GM23338 (cell line): ENCODE measurements around the gene FMNL1. TPM values are rescaled to one million over a fixed set of nuclear protein-coding genes. Genes with fewer than 3 reads are reported as not detected.

Experiments
- ATAC-seq: fragments of 200-7000 bp; cut with Tn5 transposase; 3 replicates; pipeline ENCODE4 v1.9.1; 2020
- DNase-seq: peaks from one replicate; pipeline ENCODE4 v3.0.0-alpha.2; 2015; ENCODE audit warnings: low spot score
- H2AFZ ChIP-seq: fragments of 200-600 bp; sonication (generic); 2 replicates; pipeline ENCODE4 v1.8.0; 2016; ENCODE audit warnings: antibody characterized with exemption, mild to moderate bottlenecking, moderate library complexity
- H3F3A ChIP-seq: fragments of 200-600 bp; sonication (generic); replicated peaks from 2 replicates; pipeline ENCODE4 v1.8.0; 2017; ENCODE audit warnings: antibody characterized with exemption, mixed run types, low read depth
- H3K27ac ChIP-seq: fragments of 200-600 bp; sonication (generic); 2 replicates; pipeline ENCODE4 v1.6.1; 2016; ENCODE audit warnings: low read depth
- H3K27me3 ChIP-seq: fragments of 200-600 bp; sonication (generic); 2 replicates; pipeline ENCODE4 v1.8.0; 2016; ENCODE audit warnings: mild to moderate bottlenecking, mixed run types, moderate library complexity; ENCODE audit not compliant: insufficient read depth
- H3K36me3 ChIP-seq: fragments of 200-600 bp; sonication (generic); 2 replicates; pipeline ENCODE4 v1.8.0; 2016; ENCODE audit warnings: mild to moderate bottlenecking; ENCODE audit not compliant: insufficient read depth
- H3K4me1 ChIP-seq: fragments of 200-600 bp; sonication (generic); 2 replicates; pipeline ENCODE4 v1.8.0; 2016; ENCODE audit warnings: mild to moderate bottlenecking, moderate library complexity; ENCODE audit not compliant: insufficient read depth
- H3K4me2 ChIP-seq: fragments of 200-600 bp; sonication (generic); 2 replicates; pipeline ENCODE4 v1.7.1; 2017; ENCODE audit warnings: mixed run types
- H3K4me3 ChIP-seq: fragments of 200-600 bp; sonication (generic); 2 replicates; pipeline ENCODE4 v1.6.1; 2016; ENCODE audit warnings: mixed run types
- H3K79me2 ChIP-seq: fragments of 200-600 bp; sonication (generic); replicated peaks from 2 replicates; pipeline ENCODE4 v1.8.0; 2017; ENCODE audit warnings: mild to moderate bottlenecking; ENCODE audit not compliant: insufficient read depth
- H3K9me2 ChIP-seq: fragments of 200-600 bp; sonication (generic); 2 replicates; pipeline ENCODE4 v1.8.0; 2017; ENCODE audit not compliant: insufficient read depth
- H4K20me1 ChIP-seq: fragments of 200-600 bp; sonication (generic); replicated peaks from 2 replicates; pipeline ENCODE4 v1.8.0; 2017; ENCODE audit warnings: mild to moderate bottlenecking; ENCODE audit not compliant: insufficient read depth
- H3K27ac Mint-ChIP-seq: 2 replicates; pipeline ENCODE4 v1.8.0; 2020; ENCODE audit warnings: inconsistent platforms, mild to moderate bottlenecking, moderate library complexity, mixed read lengths
- H3K27me3 Mint-ChIP-seq: 3 replicates; pipeline ENCODE4 v1.8.0; 2022; ENCODE audit warnings: low read depth, mild to moderate bottlenecking, moderate library complexity, mixed read lengths, inconsistent platforms; ENCODE audit not compliant: insufficient read depth, poor library complexity
- H3K36me3 Mint-ChIP-seq: 3 replicates; pipeline ENCODE4 v1.8.0; 2021; ENCODE audit warnings: low read depth, mild to moderate bottlenecking, inconsistent platforms, moderate library complexity, mixed read lengths
- H3K4me1 Mint-ChIP-seq: 3 replicates; pipeline ENCODE4 v1.8.0; 2020; ENCODE audit warnings: mild to moderate bottlenecking, inconsistent platforms, mixed read lengths
- H3K4me3 Mint-ChIP-seq: 3 replicates; pipeline ENCODE4 v1.8.0; 2021; ENCODE audit warnings: moderate library complexity, mild to moderate bottlenecking, inconsistent platforms, mixed read lengths
- H3K9me3 Mint-ChIP-seq: 3 replicates; pipeline ENCODE4 v1.8.0; 2020; ENCODE audit warnings: moderate library complexity, mild to moderate bottlenecking, inconsistent platforms, mixed read lengths
- EZH2phosphoT487 ChIP-seq: fragments of 200-600 bp; sonication (generic); IDR thresholded peaks from one replicate; pipeline ENCODE4 v1.8.1; 2018; ENCODE audit warnings: antibody characterized with exemption; ENCODE audit not compliant: unreplicated experiment
- JUNB ChIP-seq: IDR thresholded peaks from one replicate; pipeline ENCODE4 v1.6.1; 2016; ENCODE audit warnings: antibody characterized with exemption; ENCODE audit not compliant: unreplicated experiment
- ZNF114 ChIP-seq: fragments of 250-450 bp; sonication (Bioruptor Pico); IDR thresholded peaks from 2 replicates; pipeline ENCODE4 v1.5.0; 2020; ENCODE audit warnings: mild to moderate bottlenecking, moderate library complexity
- ZNF331 ChIP-seq: fragments of 250-450 bp; sonication (Bioruptor Pico); IDR thresholded peaks from 2 replicates; pipeline ENCODE4 v1.5.0; 2020; ENCODE audit warnings: low read depth, mild to moderate bottlenecking, moderate library complexity
- polyA plus RNA-seq: library from polyadenylated mRNA; unstranded; fragments of >200 nt; fragmentation: Nextera tagmentation; extraction: Ambion mirVana; gene quantifications from 2 replicates; pipeline ENCODE4 v1.2.1, GENCODE V29; 2016
- total RNA-seq: library from RNA; depleted of rRNA; stranded (reverse); fragments of >200 nt; shearing (Covaris generic); gene quantifications from 2 replicates; pipeline ENCODE4 v1.2.3, GENCODE V29; 2014
- TF ChIP-seq, protein P1 (sequence below): IDR thresholded peaks from one replicate; pipeline ENCODE4 v1.6.1; 2018; ENCODE audit warnings: antibody characterized with exemption; ENCODE audit not compliant: unreplicated experiment
- TF ChIP-seq, protein P2 (sequence below), 2 experiments: fragments of 200-600 bp in 1 of 2; sonication (generic) in 1 of 2; conservative IDR thresholded peaks; 2 replicates each; pipeline versions ENCODE4 v1.5.1 to v1.6.1; 2016 to 2017; ENCODE audit warnings: antibody characterized with exemption in 2 of 2, low read depth in 2 of 2, mild to moderate bottlenecking in 2 of 2, moderate library complexity in 1 of 2

FMNL1 gene
- total and polyA plus RNA-seq, 2 experiments from 2014 or later: 6.6 to 9.3 TPM

DNA sequence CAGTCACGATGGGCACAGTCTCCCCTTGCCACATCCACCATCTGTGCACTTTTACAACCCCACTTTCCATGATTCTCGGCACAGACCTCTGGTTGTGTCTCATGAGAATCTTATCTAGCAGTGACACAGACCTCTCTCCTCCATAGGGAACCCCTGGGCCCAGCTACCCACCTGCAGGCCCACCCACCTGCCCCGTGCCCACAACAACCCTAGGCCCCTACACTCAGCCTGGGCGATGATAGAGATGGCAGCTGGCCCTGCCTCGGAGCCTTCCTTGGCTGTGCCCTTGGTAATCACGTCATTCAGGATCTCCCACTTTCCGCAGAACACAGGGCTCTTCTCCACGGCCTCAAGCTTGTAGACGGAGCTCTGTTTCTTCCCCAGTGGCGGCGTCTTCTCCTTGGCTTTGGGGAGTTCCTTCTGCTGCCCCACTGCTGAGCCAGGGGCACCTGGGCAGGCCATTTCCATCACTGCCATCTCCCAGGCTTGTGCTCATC lies 68.6 kb downstream of the FMNL1 start (continued):
- TF ChIP-seq, protein P1, sequence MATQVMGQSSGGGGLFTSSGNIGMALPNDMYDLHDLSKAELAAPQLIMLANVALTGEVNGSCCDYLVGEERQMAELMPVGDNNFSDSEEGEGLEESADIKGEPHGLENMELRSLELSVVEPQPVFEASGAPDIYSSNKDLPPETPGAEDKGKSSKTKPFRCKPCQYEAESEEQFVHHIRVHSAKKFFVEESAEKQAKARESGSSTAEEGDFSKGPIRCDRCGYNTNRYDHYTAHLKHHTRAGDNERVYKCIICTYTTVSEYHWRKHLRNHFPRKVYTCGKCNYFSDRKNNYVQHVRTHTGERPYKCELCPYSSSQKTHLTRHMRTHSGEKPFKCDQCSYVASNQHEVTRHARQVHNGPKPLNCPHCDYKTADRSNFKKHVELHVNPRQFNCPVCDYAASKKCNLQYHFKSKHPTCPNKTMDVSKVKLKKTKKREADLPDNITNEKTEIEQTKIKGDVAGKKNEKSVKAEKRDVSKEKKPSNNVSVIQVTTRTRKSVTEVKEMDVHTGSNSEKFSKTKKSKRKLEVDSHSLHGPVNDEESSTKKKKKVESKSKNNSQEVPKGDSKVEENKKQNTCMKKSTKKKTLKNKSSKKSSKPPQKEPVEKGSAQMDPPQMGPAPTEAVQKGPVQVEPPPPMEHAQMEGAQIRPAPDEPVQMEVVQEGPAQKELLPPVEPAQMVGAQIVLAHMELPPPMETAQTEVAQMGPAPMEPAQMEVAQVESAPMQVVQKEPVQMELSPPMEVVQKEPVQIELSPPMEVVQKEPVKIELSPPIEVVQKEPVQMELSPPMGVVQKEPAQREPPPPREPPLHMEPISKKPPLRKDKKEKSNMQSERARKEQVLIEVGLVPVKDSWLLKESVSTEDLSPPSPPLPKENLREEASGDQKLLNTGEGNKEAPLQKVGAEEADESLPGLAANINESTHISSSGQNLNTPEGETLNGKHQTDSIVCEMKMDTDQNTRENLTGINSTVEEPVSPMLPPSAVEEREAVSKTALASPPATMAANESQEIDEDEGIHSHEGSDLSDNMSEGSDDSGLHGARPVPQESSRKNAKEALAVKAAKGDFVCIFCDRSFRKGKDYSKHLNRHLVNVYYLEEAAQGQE: no peak

DNA sequence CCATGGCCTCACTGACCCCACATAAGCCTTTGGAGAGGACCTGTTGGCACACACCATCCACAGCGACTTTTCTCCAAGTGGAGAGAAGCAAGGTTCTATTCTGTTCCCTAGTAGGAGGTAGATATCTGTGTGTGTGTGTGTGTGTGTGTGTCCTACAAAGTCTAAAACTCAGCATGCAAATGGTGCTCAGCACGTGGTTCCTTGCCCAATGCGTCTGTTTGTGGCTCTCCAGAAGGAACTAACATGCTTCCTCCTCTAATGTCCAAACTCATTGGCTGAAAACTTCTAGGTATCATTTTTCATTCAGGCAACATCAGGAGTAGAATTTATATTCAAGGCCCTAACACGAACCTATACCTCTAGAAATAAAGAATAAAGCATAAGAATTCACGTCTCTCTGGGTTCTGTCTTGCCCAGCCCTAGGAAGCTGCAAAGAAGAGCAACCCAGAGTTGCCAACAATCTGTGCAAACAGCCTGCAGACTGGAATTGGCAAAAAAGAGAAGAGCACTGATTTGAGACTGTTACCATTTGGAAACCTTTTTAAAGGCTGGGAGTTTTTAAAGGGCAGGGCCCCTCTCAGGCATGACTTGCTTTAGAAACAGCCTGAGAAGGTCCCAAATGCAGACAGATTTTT lies 69.6 kb downstream of the FMNL1 start:
- no peak overlapping the region for H3K4me3 ChIP-seq
- no peak for TF ChIP-seq ZNF114 (CRISPR knock-in tag)
- TF ChIP-seq JUNB: no peak
- no peak for TF ChIP-seq EZH2phosphoT487
- TF ChIP-seq, protein P2, sequence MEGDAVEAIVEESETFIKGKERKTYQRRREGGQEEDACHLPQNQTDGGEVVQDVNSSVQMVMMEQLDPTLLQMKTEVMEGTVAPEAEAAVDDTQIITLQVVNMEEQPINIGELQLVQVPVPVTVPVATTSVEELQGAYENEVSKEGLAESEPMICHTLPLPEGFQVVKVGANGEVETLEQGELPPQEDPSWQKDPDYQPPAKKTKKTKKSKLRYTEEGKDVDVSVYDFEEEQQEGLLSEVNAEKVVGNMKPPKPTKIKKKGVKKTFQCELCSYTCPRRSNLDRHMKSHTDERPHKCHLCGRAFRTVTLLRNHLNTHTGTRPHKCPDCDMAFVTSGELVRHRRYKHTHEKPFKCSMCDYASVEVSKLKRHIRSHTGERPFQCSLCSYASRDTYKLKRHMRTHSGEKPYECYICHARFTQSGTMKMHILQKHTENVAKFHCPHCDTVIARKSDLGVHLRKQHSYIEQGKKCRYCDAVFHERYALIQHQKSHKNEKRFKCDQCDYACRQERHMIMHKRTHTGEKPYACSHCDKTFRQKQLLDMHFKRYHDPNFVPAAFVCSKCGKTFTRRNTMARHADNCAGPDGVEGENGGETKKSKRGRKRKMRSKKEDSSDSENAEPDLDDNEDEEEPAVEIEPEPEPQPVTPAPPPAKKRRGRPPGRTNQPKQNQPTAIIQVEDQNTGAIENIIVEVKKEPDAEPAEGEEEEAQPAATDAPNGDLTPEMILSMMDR (conservative IDR thresholded peaks at IDR 0.05; ENCODE audit: low read depth in 2 of 2): no peak
- TF ChIP-seq ZNF331: no peak
- Mint-ChIP-seq H3K4me3 (no peak overlapping the region), H3K36me3 (peaks cover 14% of the 10 kb centered on the region), H3K9me3 (no peaks in the 10 kb centered on the region), H3K27me3 (peaks cover 9% of the 10 kb centered on the region), H3K4me1 (peaks cover 10% of the 10 kb centered on the region; the same call in 2 of the 3 replicates), H3K27ac (no peak overlapping the region)
- H3K27me3 ChIP-seq: no peaks in the 10 kb centered on the region
- no peaks in the 10 kb centered on the region for H3K9me2 ChIP-seq
- no peak for DNase-seq
- H3K79me2 ChIP-seq: no peaks in the 10 kb centered on the region
- no peak overlapping the region for H3K27ac ChIP-seq
- H3K36me3 ChIP-seq: no peaks in the 10 kb centered on the region
- ATAC-seq: no peak
- no peaks in the 10 kb centered on the region; the same call in none of the 2 replicates for H4K20me1 ChIP-seq
- H2AFZ ChIP-seq: no peak overlapping the region
- H3K4me1 ChIP-seq: no peaks in the 10 kb centered on the region
- H3K4me2 ChIP-seq: no peak overlapping the region
- H3F3A ChIP-seq: no peaks in the 10 kb centered on the region

DNA sequence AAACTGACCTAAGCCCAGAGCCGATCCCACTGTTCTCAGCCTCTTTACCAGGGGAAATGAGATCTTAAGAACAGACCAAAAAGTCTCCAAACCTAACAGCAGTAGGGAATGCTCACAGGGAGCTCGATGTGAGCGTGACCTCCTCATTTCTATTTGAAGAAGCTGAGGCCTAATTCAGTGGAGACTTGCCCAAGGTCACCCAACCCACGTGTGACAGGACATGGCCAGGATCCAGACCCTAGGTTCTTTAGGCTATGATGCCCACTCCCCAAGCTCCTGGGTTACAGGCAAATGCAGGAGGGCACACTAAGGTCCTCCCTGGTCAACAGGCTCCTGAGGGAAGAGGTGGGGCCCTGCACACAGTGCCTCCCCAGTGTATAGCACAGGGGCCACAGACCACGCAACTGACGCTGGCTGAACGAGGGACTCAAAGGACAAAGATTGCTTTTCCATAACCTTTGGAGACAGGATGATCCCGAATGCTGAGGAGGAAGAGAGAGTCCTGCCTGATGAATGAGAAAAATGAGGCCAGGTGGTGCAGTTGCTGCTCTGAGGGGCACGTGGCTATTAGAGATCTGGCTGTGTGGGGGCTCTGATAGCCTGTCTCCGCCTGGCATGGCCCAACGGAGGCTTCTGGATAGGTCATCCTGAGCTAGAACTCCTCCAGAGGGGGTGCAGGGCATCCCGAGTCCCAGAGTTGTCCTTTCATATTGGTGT lies 71.2 kb downstream of the FMNL1 start:
- no peaks in the 10 kb centered on the region for H3K4me1 ChIP-seq
- Mint-ChIP-seq H3K9me3 (no peaks in the 10 kb centered on the region), H3K4me3 (no peak overlapping the region), H3K4me1 (peaks cover 10% of the 10 kb centered on the region; the same call in 2 of the 3 replicates), H3K27ac (no peak overlapping the region; the same call in 1 of the 2 replicates), H3K36me3 (peaks cover 8% of the 10 kb centered on the region), H3K27me3 (peaks cover 9% of the 10 kb centered on the region)
- no peak overlapping the region for H2AFZ ChIP-seq
- H3F3A ChIP-seq: no peaks in the 10 kb centered on the region
- H3K27me3 ChIP-seq: no peaks in the 10 kb centered on the region
- H3K9me2 ChIP-seq: no peaks in the 10 kb centered on the region
- no peaks in the 10 kb centered on the region for H3K36me3 ChIP-seq
- no peak overlapping the region for H3K4me3 ChIP-seq
- no peak for TF ChIP-seq ZNF331
- DNase-seq (no peak), ATAC-seq (no peak)
- no peak overlapping the region for H3K4me2 ChIP-seq
- no peak overlapping the region for H3K27ac ChIP-seq
- no peaks in the 10 kb centered on the region; the same call in none of the 2 replicates for H4K20me1 ChIP-seq
- H3K79me2 ChIP-seq: no peaks in the 10 kb centered on the region
